Measurements from ENCODE around the gene SS18L1. TPM values are rescaled to one million over a fixed set of nuclear protein-coding genes. Genes with fewer than 3 reads are reported as not detected.

The SS18L1 gene
- total and polyA plus RNA-seq, 2 experiments from 2014 or later, result 6.5 to 32.6 TPM

DNA sequence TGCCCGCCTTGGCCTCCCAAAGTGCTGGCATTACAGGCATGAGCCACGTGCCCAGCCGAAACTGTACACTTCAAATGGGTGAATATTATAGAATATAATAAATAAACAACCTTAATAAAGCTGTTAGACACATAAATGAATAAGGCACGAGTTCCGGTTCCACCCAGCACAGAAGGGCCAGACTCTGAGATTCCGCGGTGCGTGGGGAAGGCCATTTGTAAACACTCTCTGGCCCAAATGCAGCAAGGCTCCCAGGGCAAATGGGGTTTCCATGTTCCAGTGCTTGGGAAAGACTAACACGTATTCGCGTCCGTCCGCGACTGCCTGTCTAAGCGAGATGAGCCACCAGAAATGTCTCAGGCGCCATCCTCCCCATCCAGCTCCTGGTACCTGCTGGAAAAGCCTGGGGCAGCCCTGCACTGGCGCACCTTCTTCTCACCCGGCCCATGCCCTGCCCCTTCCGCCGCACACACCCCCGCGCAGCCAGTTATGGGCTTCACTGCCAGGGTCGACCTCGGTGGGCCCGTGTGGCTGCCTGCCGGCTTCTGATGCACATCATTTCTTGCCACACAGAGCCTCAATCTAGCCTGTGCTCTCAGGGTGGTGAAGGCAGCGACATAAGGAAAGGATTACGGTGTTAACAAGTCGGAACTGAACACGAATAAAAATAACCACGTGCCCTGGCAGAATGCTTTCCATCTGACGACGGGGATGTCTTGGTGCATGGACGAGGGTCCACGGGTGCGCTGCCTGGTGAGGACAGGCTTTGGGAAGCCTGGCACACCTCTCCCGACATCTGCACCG, 26.8 kb upstream of the SS18L1 start:
- H3K27me3 Mint-ChIP-seq (ENCODE audit: insufficient read depth, low read depth, poor library complexity), result peaks cover 11% of the 10 kb centered on the region
- H3K36me3 Mint-ChIP-seq (ENCODE audit: low read depth), result no peaks in the 10 kb centered on the region; the same call in 2 of the 3 replicates
- no peak overlapping the region for H3K4me2 ChIP-seq
- H3K9me3 Mint-ChIP-seq, result peaks cover 9% of the 10 kb centered on the region
- no peak for DNase-seq (ENCODE audit: low spot score)
- H3K27ac ChIP-seq (ENCODE audit: low read depth), result no peak overlapping the region
- no peak for ATAC-seq
- no peaks in the 10 kb centered on the region for H3K36me3 ChIP-seq (ENCODE audit: insufficient read depth)
- peaks cover 29% of the 10 kb centered on the region for H3K4me1 Mint-ChIP-seq
- no peaks in the 10 kb centered on the region for H4K20me1 ChIP-seq (replicated peaks; ENCODE audit: insufficient read depth)
- peaks cover 13% of the 10 kb centered on the region; the same call in 1 of the 2 replicates for H3F3A ChIP-seq (replicated peaks; ENCODE audit: low read depth)
- no peak overlapping the region for H3K27ac Mint-ChIP-seq
- peaks cover 7% of the 10 kb centered on the region; the same call in 1 of the 2 replicates for H3K4me1 ChIP-seq (ENCODE audit: insufficient read depth)
- no peak for TF ChIP-seq ZNF114 (CRISPR knock-in tag; IDR thresholded peaks at IDR 0.05)
- TF ChIP-seq CREB1 (CRISPR knock-in tag; IDR thresholded peaks at IDR 0.05; ENCODE audit: low read depth), result no peak
- TF ChIP-seq STAT1 (IDR thresholded peaks at IDR 0.05; ENCODE audit: unreplicated experiment), result no peak
- no peak for TF ChIP-seq NANOG (IDR thresholded peaks at IDR 0.05; ENCODE audit: borderline replicate concordance)
- no peak for TF ChIP-seq EZH2 (IDR thresholded peaks at IDR 0.05; ENCODE audit: low read depth, unreplicated experiment)
- TF ChIP-seq, protein P1, sequence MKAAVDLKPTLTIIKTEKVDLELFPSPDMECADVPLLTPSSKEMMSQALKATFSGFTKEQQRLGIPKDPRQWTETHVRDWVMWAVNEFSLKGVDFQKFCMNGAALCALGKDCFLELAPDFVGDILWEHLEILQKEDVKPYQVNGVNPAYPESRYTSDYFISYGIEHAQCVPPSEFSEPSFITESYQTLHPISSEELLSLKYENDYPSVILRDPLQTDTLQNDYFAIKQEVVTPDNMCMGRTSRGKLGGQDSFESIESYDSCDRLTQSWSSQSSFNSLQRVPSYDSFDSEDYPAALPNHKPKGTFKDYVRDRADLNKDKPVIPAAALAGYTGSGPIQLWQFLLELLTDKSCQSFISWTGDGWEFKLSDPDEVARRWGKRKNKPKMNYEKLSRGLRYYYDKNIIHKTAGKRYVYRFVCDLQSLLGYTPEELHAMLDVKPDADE (IDR thresholded peaks at IDR 0.05), result no peak
- no peak for TF ChIP-seq EZH2phosphoT487 (IDR thresholded peaks at IDR 0.05; ENCODE audit: unreplicated experiment)
- TF ChIP-seq, protein P2, sequence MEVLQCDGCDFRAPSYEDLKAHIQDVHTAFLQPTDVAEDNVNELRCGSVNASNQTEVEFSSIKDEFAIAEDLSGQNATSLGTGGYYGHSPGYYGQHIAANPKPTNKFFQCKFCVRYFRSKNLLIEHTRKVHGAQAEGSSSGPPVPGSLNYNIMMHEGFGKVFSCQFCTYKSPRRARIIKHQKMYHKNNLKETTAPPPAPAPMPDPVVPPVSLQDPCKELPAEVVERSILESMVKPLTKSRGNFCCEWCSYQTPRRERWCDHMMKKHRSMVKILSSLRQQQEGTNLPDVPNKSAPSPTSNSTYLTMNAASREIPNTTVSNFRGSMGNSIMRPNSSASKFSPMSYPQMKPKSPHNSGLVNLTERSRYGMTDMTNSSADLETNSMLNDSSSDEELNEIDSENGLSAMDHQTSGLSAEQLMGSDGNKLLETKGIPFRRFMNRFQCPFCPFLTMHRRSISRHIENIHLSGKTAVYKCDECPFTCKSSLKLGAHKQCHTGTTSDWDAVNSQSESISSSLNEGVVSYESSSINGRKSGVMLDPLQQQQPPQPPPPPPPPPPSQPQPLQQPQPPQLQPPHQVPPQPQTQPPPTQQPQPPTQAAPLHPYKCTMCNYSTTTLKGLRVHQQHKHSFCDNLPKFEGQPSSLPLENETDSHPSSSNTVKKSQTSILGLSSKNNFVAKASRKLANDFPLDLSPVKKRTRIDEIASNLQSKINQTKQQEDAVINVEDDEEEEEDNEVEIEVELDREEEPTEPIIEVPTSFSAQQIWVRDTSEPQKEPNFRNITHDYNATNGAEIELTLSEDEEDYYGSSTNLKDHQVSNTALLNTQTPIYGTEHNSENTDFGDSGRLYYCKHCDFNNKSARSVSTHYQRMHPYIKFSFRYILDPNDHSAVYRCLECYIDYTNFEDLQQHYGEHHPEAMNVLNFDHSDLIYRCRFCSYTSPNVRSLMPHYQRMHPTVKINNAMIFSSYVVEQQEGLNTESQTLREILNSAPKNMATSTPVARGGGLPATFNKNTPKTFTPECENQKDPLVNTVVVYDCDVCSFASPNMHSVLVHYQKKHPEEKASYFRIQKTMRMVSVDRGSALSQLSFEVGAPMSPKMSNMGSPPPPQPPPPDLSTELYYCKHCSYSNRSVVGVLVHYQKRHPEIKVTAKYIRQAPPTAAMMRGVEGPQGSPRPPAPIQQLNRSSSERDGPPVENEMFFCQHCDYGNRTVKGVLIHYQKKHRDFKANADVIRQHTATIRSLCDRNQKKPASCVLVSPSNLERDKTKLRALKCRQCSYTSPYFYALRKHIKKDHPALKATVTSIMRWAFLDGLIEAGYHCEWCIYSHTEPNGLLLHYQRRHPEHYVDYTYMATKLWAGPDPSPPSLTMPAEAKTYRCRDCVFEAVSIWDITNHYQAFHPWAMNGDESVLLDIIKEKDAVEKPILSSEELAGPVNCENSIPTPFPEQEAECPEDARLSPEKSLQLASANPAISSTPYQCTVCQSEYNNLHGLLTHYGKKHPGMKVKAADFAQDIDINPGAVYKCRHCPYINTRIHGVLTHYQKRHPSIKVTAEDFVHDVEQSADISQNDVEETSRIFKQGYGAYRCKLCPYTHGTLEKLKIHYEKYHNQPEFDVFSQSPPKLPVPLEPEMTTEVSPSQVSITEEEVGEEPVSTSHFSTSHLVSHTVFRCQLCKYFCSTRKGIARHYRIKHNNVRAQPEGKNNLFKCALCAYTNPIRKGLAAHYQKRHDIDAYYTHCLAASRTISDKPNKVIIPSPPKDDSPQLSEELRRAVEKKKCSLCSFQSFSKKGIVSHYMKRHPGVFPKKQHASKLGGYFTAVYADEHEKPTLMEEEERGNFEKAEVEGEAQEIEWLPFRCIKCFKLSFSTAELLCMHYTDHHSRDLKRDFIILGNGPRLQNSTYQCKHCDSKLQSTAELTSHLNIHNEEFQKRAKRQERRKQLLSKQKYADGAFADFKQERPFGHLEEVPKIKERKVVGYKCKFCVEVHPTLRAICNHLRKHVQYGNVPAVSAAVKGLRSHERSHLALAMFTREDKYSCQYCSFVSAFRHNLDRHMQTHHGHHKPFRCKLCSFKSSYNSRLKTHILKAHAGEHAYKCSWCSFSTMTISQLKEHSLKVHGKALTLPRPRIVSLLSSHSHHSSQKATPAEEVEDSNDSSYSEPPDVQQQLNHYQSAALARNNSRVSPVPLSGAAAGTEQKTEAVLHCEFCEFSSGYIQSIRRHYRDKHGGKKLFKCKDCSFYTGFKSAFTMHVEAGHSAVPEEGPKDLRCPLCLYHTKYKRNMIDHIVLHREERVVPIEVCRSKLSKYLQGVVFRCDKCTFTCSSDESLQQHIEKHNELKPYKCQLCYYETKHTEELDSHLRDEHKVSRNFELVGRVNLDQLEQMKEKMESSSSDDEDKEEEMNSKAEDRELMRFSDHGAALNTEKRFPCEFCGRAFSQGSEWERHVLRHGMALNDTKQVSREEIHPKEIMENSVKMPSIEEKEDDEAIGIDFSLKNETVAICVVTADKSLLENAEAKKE (CRISPR knock-in tag; IDR thresholded peaks at IDR 0.05), result no peak
- no peak overlapping the region for H3K4me3 Mint-ChIP-seq
- H3K79me2 ChIP-seq (replicated peaks; ENCODE audit: insufficient read depth), result no peaks in the 10 kb centered on the region
- H3K9me2 ChIP-seq (ENCODE audit: insufficient read depth), result no peaks in the 10 kb centered on the region
- no peaks in the 10 kb centered on the region for H3K27me3 ChIP-seq (ENCODE audit: insufficient read depth)
- no peak overlapping the region for H3K4me3 ChIP-seq
- no peak overlapping the region for H2AFZ ChIP-seq
